ENCODE results near the gene CNNM4.

The CNNM4 gene

DNA sequence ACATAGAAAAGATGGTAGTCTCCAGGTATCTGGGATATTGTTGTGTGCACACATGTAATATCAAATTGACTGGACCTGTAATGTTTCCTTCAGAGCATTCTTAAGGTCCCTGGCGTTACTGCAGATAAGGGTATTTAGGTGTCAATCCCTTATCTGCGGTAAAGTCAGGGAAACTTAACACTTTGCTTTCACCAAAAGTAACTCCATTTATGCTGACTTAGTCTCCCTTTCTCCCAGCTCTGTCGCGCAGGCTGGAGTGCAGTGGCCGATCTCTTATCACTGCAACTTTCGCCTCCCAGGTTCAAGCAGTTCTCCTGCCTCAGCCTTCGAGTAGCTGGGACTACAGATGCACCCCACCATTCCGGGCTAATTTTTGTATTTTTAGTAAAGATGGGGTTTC is 57.2 kb downstream of the CNNM4 start:
- H3K36me3 ChIP-seq (replicated peaks) = peaks cover 6% of the 10 kb centered on the region
- DNase-seq (ENCODE audit: low spot score in 2 of 2) = no peak
- no peaks in the 10 kb centered on the region for H3K9me3 ChIP-seq
- H3K4me3 ChIP-seq = peak overlapping the region; percentile 48
- no peaks in the 10 kb centered on the region for H3K27me3 ChIP-seq (ENCODE audit: low read depth)
- H3K4me1 ChIP-seq = peaks cover 4% of the 10 kb centered on the region; the same call in 1 of the 2 replicates
- in situ Hi-C loops (cut with MboI; ENCODE audit: low sequenced_read_pairs) = no loop called here

DNA sequence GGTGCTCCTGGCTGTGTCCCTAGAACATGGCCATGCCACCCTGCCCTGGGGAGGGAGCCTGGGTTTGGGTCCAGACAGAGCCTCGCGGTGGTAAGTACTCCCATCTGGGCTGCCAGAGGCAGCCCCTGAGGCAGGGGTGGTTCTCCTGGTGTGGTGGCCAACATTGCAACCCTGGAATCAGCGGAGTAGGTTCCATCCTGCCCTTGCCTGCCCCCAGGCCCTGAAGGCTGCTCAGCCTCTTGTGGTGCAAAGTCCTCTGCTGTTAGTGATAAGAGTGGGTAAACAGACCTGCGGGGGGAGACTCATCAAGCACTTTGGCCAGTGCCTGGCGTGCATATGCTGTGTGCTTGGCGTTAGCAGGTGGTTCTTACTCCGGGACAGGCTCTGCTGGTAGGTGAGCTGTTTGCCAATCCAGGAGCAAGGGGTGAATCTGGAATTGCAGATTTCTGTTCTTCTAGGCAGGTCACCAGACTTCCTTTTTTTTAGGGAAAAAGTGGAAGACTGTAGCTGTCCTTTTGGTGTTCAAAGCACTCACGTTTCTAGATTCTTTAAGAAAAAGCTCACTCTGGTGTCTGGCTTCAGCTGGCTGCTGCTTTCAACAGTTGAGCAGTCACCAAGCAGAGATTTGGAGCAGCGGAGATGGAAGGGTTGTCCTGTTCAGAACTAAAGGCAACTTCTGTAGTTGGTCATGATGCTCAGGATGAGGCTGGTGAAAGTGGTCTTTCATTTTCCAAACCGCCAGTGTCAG is 58.6 kb downstream of the CNNM4 start:
- Histone ChIP-seq H3K27me3 (ENCODE audit: low read depth) (no peaks in the 10 kb centered on the region), H3K36me3 (replicated peaks) (peaks cover 7% of the 10 kb centered on the region), H3K4me3 (no peak overlapping the region), H3K9me3 (no peaks in the 10 kb centered on the region), H3K4me1 (peaks cover 4% of the 10 kb centered on the region; the same call in 1 of the 2 replicates)
- in situ Hi-C loops (cut with MboI; ENCODE audit: low sequenced_read_pairs) = no loop called here
- no peak for DNase-seq (ENCODE audit: low spot score in 2 of 2)

DNA sequence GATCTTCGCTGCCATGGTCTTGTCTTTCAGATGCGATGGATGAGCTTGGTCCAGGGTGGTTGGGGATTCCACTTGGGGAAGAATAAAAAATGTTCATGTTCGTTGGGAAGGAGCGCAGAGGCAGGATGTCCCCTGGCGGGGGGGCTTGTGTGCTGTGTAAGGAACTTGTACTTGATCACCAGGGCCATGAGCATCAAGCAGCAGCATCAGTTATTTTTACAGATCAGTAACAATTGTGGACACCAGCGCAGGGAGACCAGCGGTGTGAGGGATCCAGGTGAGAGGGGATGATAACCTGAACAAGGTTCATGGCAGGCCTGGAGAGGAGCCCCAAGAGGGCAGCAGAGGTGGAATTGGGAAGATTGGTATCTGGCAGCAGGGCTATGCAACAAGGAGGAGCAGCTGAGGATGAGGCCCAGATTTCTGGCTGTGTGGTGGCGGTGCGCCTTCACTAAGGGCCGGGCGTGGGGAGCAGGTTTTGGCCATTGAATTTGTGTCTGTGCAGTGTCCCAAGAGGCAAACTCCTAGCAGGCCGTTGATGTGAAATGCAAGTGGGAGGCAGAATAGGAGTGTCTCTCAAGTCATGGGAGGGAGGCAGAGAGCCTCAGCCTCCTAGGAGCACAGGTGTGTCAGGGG is 59.3 kb downstream of the CNNM4 start:
- peaks cover 9% of the 10 kb centered on the region for H3K36me3 ChIP-seq (replicated peaks)
- H3K4me3 ChIP-seq = no peak overlapping the region

DNA sequence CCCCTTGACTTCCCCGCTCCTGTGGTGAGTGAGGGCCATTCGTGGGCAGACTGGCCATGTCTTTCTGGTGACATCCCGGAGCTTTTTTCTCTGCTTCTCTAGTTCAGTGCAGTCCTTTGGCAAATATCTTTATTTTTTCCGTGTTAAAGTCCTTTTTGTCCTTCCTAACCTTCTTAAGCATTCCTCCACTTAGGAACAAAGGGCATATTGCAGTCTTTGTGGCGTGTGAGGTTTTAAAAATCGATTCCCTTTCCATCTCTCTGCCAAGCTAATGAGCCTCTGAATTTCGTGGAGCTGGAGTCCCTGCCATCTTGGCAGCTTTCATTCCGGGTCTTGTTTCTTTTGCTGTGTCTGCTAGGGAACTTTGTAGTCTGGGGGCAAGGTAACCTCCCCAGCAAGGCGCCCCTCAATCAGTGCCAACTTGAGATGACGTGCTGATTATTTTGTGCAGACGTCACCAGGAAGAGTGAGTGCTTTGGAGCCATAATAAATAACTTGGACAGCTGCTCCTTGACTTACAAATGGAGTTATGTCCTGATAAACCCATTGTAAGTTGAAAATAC is 60.5 kb downstream of the CNNM4 start:
- Histone ChIP-seq H3K36me3 (replicated peaks) (peaks cover 19% of the 10 kb centered on the region), H3K4me3 (no peak overlapping the region), H3K9me3 (no peaks in the 10 kb centered on the region), H3K27me3 (ENCODE audit: low read depth) (no peaks in the 10 kb centered on the region), H3K4me1 (peaks cover 4% of the 10 kb centered on the region; the same call in 1 of the 2 replicates)
- in situ Hi-C loops (cut with MboI; ENCODE audit: low sequenced_read_pairs) = no loop called here
- no peak for DNase-seq (ENCODE audit: low spot score in 2 of 2)

More for the DNA sequence above, 59.3 kb downstream of the CNNM4 start:
- in situ Hi-C loops (cut with MboI; ENCODE audit: low sequenced_read_pairs) = no loop called here
- H3K9me3 ChIP-seq = no peaks in the 10 kb centered on the region
- no peaks in the 10 kb centered on the region for H3K27me3 ChIP-seq (ENCODE audit: low read depth)
- DNase-seq (ENCODE audit: low spot score in 2 of 2) = no peak
- H3K4me1 ChIP-seq = peaks cover 4% of the 10 kb centered on the region; the same call in 1 of the 2 replicates

DNA sequence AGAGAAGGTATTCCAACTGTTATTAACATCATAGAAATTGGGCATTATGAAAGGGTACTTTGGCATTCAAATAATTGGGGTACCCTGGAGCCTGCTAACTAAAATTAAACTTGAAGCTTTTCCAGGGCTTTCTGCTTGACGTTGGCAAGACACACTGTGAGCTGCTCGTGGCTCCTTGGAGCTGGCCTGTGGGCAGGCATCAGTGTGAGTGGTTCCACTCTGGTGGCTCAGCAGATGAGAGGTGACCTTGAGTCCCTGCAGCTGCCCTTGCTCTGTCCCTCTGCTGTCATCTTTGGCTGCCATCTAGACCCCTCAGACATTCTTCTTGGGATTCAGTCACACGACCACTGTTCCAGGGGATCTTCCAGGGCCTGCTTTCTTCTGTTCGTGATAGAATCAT is 62.1 kb downstream of the CNNM4 start:
- H3K9me3 ChIP-seq = no peaks in the 10 kb centered on the region
- H3K36me3 ChIP-seq (replicated peaks) = peaks cover 29% of the 10 kb centered on the region
- H3K27me3 ChIP-seq (ENCODE audit: low read depth) = no peaks in the 10 kb centered on the region
- H3K4me1 ChIP-seq = peaks cover 2% of the 10 kb centered on the region; the same call in 1 of the 2 replicates
- no peak for DNase-seq (ENCODE audit: low spot score in 2 of 2)
- in situ Hi-C loops (cut with MboI; ENCODE audit: low sequenced_read_pairs) = no loop called here
- no peak overlapping the region for H3K4me3 ChIP-seq

DNA sequence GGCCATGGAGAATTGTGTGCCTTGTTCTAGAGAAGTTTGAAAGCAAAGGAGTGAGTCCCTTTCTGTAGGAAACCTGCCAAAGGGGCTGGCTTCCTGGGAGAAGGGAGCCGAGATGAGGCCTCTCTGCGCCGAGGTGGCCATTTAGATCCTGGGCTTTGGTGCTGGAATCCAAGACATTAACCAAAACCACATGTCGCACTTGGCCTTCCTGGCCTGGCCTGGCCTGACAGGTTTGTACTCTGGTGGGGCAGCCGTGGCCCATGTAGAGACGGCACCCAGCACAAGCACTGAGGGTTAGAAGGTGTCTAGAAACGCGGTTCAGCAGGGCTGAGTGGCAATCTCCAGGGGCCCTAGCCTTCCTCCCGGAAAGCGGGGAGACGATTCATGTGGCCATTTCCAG is 62.5 kb downstream of the CNNM4 start:
- Histone ChIP-seq H3K4me3 (no peak overlapping the region), H3K36me3 (replicated peaks) (peaks cover 33% of the 10 kb centered on the region), H3K9me3 (no peaks in the 10 kb centered on the region), H3K27me3 (ENCODE audit: low read depth) (no peaks in the 10 kb centered on the region), H3K4me1 (no peaks in the 10 kb centered on the region)
- in situ Hi-C loops (cut with MboI; ENCODE audit: low sequenced_read_pairs) = no loop called here
- DNase-seq (ENCODE audit: low spot score in 2 of 2) = no peak

DNA sequence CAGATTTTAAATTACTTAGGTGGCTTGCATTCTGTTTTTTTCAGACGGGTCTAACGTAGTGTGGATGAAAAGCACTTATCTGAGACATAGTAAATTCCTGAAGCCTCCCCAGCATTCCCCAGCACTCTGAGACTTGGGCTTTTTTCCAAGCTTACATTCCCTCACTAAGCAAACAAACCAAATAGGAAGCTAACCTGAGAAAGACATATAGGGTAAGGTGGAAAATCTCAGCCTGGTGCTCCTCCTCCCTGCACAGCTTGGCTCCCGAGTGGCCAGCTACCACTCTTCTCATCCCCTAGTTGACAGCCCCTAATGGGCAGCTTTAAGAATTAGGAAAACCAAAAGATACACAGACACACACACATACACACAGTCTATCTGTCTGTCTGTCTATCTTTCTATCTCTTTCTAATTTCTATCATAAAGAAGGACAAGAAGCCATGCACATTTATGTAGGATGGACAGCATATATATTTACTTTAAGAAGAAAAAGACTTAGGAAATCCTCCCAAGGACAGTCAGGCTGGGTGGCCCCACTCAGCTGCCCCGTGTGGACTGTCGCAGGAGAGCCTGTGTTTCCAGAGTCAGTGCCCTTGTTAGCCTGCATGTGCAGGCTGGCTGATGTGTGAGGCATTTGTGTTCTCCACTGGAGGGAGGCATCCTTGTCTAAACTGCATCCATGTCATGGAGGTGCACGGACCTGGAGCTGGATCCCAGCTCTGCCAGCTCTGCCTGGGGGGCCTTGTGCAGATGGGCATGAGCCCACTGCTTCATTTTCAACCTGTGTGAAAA is 63.6 kb downstream of the CNNM4 start:
- no peak for DNase-seq (ENCODE audit: low spot score in 2 of 2)

DNA sequence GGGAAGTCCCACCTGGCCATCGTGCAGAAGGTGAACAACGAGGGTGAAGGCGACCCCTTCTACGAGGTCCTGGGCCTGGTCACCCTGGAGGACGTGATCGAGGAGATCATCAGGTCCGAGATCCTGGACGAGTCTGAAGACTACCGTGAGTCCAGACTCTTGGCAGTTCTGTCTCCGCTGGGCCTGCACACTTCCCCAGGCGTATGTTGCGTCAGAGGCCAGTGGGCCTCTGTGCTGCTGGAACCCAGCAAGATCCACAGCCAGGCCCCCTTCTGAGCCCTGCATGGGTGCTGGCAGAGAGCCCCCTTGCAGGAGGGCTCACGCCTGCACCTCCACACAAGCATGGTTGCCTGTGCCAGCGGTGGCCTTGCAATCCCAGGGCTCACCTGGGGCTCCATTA is 64.4 kb downstream of the CNNM4 start:
- Histone ChIP-seq H3K4me1 (no peaks in the 10 kb centered on the region), H3K36me3 (replicated peaks) (peaks cover 43% of the 10 kb centered on the region)
- in situ Hi-C loops (cut with MboI; ENCODE audit: low sequenced_read_pairs) = no loop called here

More for the DNA sequence above, 63.6 kb downstream of the CNNM4 start:
- no peaks in the 10 kb centered on the region for H3K27me3 ChIP-seq (ENCODE audit: low read depth)
- no peaks in the 10 kb centered on the region for H3K4me1 ChIP-seq
- in situ Hi-C loops (cut with MboI; ENCODE audit: low sequenced_read_pairs) = no loop called here
- H3K36me3 ChIP-seq (replicated peaks) = peaks cover 41% of the 10 kb centered on the region
- no peak overlapping the region for H3K4me3 ChIP-seq
- H3K9me3 ChIP-seq = no peaks in the 10 kb centered on the region

DNA sequence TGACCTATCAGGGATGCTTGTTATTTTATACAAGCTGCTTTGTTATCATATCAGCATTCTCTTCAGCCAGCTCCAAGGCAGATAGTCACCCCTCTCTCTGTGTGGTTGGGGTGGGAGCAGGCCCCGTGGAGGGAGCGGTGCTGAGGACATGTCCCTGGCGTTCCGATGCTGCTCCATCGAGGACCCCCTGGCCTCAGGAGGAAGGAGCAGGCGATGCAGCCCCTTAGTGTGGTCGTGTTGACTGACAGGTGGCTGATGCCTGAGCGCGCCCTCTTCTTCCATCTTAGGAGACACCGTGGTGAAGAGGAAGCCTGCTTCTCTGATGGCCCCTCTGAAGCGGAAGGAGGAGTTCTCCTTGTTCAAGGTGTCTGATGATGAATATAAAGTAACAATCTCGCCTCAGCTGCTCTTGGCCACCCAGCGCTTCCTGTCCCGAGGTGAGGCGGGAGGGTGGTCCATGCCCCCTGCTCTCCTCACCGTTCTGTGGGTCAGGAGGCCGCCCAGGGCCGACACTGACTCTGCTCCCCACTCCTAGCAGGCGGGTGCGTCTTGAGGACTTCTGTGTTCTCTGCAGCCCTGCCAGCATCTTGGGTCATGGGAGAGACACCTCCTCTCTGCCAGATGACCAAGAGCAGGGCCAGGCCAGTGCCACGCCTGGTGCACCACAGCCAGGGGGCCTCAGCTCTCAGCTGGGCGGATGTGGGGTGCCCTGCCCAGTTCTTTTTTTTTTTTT is 66.0 kb downstream of the CNNM4 start:
- H3K4me1 ChIP-seq = no peaks in the 10 kb centered on the region
- peaks cover 59% of the 10 kb centered on the region for H3K36me3 ChIP-seq (replicated peaks)
- no peaks in the 10 kb centered on the region for H3K27me3 ChIP-seq (ENCODE audit: low read depth)
- in situ Hi-C loops (cut with MboI; ENCODE audit: low sequenced_read_pairs) = no loop called here
- no peak overlapping the region for H3K4me3 ChIP-seq
- DNase-seq (ENCODE audit: low spot score in 2 of 2) = no peak
- H3K9me3 ChIP-seq = no peaks in the 10 kb centered on the region

More for the DNA sequence above, 64.4 kb downstream of the CNNM4 start:
- no peak overlapping the region for H3K4me3 ChIP-seq
- no peaks in the 10 kb centered on the region for H3K27me3 ChIP-seq (ENCODE audit: low read depth)
- no peaks in the 10 kb centered on the region for H3K9me3 ChIP-seq
- DNase-seq (ENCODE audit: low spot score in 2 of 2) = no peak

DNA sequence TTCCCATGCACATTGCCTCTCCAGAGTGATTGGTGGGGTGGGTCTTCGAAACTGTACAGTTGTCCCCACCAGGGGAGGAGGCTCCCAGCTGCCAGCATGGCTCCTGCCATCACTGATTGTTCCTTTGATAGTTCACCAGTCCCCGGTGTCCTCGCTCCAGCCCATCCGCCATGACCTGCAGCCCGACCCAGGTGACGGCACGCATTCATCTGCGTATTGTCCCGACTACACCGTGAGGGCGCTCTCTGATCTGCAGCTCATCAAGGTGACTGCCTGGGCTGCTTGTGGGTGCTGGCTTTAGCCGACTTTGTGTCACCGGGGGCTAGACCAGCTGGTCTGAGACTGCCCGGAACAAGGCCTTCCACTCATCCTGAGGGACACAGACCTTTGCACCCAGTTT is 67.7 kb downstream of the CNNM4 start:
- no peak overlapping the region for H3K4me3 ChIP-seq
- H3K9me3 ChIP-seq = no peaks in the 10 kb centered on the region
- H3K27me3 ChIP-seq (ENCODE audit: low read depth) = no peaks in the 10 kb centered on the region
- in situ Hi-C loops (cut with MboI; ENCODE audit: low sequenced_read_pairs) = no loop called here
- DNase-seq (ENCODE audit: low spot score in 2 of 2) = no peak
- peaks cover 8% of the 10 kb centered on the region; the same call in 1 of the 2 replicates for H3K4me1 ChIP-seq
- peaks cover 72% of the 10 kb centered on the region for H3K36me3 ChIP-seq (replicated peaks)

DNA sequence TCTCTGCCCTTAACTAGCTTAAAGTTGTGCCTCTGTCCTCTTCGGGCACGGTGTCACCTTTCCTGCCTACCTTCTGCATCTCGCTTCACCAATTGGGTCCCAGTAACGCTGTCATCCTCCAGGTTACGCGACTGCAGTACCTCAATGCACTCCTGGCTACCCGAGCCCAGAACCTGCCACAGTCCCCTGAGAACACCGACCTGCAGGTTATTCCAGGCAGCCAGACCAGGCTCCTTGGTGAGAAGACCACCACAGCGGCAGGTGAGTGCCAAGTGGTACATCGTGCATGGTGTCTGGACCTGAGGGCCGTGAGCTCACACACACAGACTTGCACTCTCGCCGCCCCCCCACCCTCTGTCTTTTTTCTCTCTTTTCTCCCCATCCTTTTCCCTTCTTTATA is 68.2 kb downstream of the CNNM4 start:
- Histone ChIP-seq H3K27me3 (ENCODE audit: low read depth) (no peaks in the 10 kb centered on the region), H3K9me3 (no peaks in the 10 kb centered on the region), H3K36me3 (replicated peaks) (peaks cover 75% of the 10 kb centered on the region), H3K4me3 (no peak overlapping the region), H3K4me1 (peaks cover 8% of the 10 kb centered on the region; the same call in 1 of the 2 replicates)
- in situ Hi-C loops (cut with MboI; ENCODE audit: low sequenced_read_pairs) = no loop called here
- DNase-seq (ENCODE audit: low spot score in 2 of 2) = no peak

DNA sequence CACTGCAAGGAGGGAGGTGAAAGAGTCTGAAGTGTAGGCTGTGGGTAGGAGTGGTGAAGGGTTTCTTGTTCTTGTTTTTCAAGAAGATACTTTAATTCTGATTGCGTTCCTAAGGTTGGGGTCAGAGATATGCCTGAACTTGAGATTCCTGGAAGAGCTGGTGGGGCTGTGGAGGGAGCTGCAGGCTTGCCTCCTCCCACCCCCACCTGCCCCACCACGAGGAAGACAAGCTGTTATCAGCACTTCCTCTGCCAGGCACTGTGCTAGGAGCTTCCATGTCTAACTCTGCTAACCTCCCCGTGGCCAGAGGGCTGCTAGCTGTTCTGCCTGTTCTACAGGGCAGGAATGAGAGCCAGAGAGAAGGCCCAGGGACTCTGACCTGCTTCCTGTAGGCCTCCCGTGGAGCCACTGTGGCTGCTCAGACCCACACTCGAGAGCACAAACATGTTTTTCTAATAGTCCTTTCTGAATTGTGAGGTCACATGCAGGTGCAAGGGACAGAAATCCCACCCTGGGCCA is 69.4 kb downstream of the CNNM4 start:
- DNase-seq (ENCODE audit: low spot score in 2 of 2) = no peak
- in situ Hi-C loops (cut with MboI; ENCODE audit: low sequenced_read_pairs) = no loop called here
- Histone ChIP-seq H3K9me3 (no peaks in the 10 kb centered on the region), H3K4me3 (no peak overlapping the region), H3K27me3 (ENCODE audit: low read depth) (no peaks in the 10 kb centered on the region), H3K36me3 (replicated peaks) (peaks cover 71% of the 10 kb centered on the region), H3K4me1 (peaks cover 8% of the 10 kb centered on the region; the same call in 1 of the 2 replicates)

DNA sequence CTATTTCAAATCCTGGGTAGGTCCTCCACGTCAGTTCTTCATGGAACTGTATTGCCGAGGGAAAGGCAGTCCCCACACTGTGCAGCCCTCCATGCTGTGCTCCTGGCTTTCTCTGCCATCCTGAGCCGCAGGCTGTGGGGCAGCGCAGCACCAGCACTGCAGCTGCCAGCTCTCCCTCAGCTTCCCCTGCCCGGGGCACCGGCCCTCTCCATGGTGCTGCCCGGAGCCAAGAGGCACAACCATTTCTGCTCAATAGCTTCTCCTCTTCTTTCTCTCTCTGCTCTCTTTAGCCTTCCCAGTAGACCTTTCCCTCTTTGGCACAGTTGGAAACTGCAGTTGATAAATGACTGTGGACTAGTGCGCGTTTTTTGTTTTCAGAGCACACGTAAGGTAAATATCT is 71.0 kb downstream of the CNNM4 start:
- no peaks in the 10 kb centered on the region for H3K9me3 ChIP-seq

More for the DNA sequence above, 71.0 kb downstream of the CNNM4 start:
- Histone ChIP-seq H3K36me3 (replicated peaks) (peaks cover 58% of the 10 kb centered on the region), H3K4me3 (no peak overlapping the region), H3K4me1 (peaks cover 8% of the 10 kb centered on the region; the same call in 1 of the 2 replicates), H3K27me3 (ENCODE audit: low read depth) (no peaks in the 10 kb centered on the region)
- no peak for DNase-seq (ENCODE audit: low spot score in 2 of 2)
- in situ Hi-C loops (cut with MboI; ENCODE audit: low sequenced_read_pairs) = no loop called here
